GM18507 (cell line): ENCODE results near the gene TSPAN12.

Source experiments
- DNase-seq: peaks from one replicate; pipeline ENCODE4 v3.0.0; 2011; ENCODE audit warnings: low read depth; ENCODE audit not compliant: insufficient read length; ENCODE audit errors: extremely low spot score
- FAIRE-seq: peaks from 2 replicates; lab custom pipeline; 2011; peaks lifted over from hg19 to GRCh38; lab: Jason Lieb, UNC

TSPAN12 gene

DNA sequence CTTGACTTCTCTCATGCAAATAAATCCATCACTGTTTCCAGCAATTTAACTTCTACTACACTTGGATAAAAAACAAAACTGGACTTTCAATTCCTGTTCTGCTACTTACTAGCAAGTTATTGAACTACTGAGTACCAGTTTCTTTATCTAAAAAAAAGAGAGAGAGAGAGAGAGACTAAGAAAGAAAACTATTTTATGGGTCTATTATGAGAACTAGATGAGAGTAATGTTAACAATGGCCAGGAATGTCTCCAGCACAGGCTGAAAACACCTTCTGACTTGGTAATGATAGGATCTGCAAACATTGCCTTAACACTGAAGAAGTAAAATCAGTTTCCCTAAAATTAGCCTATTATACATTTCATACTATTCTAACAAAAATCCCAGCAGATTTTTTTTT, 5.2 kb downstream of the TSPAN12 start:
- no peak for FAIRE-seq
- no peak for DNase-seq

DNA sequence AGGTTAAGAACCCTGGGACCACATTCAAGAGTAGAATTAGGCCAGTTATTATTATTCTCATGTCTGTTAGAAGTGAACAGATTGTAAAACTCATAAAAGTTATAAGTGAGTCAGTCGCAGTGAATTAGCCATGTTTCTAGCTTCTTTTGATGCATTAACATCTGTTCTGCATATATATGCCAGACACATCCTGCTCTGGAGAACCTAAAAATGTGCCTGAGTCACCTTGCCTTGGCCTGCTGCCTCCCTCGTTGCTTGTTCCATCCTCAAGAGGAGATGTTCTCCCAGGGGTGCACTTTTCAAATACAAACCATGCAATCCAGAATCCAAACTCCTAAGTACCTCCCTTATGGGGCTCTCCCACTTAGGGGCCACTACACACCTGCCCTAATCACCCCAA, 14.8 kb downstream of the TSPAN12 start:
- no peak for DNase-seq
- FAIRE-seq = no peak

DNA sequence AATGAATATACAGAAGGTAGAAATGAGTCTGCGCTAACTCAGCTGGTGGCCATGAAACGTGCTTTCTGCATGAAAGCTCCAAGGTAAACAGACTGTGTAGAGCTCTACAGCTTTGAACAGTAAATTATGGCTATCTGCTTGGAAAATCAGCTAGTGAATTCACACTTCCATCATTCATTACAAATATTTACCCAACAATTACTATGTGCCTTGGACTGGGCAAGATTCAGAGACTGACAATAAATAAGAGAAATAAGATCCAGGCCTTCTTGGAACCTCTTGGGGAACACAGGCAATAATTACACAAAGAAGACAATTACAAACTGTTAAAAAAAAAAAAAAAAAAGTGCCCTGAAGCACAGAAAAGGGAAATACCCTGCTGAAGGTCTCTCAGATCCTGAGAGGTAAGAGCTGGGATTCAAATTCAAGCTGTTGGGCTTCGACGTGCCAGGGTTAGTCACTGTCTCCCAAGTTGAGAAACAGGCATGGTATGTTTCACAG, 15.8 kb downstream of the TSPAN12 start:
- DNase-seq = no peak
- FAIRE-seq = no peak

GRCh38 chr7:120841608-120842007, 16.3 kb downstream of the TSPAN12 start:
- FAIRE-seq = no peak
- DNase-seq = no peak

DNA sequence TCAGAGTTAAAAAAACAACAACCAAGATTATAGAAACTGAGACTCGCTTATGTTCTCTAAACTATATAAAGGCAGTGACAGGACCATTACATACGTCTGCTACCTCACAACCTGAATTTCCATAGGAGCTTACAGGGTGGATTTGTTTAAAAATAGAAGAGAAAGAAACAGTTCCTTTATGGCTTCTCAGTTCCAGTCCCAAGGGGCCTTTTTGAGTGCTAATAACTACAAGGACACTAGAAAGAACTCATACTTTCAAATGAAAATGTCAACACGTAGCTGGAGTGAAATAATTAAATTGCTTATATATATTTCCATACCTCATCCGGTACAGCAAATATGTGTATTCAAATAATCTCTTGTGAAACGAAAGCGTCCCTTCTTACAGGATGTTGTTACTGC, 19.7 kb downstream of the TSPAN12 start:
- FAIRE-seq = peak; percentile 53
- DNase-seq = no peak

- FAIRE-seq (peak; percentile 82), DNase-seq (no peak)
Measured at GRCh38 chr7:120837599-120837998, 20.3 kb downstream of the TSPAN12 start.

DNA sequence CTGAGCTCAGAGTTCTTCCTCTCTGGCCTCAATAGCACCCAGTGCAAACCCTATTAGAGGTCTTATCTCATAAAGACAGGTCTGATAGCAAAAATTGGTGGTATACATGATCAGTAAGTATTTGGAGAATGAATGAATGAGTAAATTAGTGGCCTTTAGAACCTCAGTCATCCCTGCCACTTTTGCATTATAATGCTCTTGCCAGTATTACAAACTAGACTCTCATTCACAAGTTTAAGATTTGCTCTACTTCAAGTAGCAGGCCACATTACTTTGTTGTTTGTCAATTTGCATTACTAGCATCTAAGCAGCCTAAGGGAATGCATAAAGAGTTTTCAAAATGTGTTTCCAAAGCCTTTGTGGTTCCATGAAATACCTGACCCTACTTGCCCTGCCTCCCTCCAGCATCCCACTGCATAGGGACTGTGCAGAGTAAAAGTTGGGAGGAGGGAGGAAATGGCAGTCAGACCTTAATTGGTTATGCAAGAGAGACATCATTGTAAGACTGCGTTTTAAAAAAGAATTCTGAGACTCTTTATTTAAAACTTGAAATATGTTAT, 21.3 kb downstream of the TSPAN12 start:
- FAIRE-seq (peak; percentile 39), DNase-seq (no peak)

- FAIRE-seq = no peak
- no peak for DNase-seq
Measured at GRCh38 chr7:120834726-120835125, 23.2 kb downstream of the TSPAN12 start.

DNA sequence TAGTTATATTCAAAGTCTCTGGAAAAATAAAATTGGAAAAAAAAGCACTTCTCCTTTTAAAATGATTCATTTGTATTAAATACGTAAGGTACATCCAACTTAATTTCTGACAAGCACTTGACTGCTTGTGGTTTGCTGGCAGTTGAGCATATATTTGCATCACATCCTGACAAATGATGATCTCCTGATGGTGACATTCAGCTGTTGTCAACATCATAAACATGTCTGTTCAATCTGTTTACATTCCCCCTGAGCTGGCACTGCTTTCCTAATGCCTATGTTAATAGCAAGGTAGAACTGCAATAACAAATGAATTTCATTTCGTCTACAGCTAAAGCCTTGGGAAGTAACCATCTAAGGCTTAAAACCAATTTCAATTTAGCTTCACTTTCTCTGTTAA, 24.4 kb downstream of the TSPAN12 start:
- DNase-seq (no peak), FAIRE-seq (peak; percentile 46)

GRCh38 chr7:120832803-120833202, 25.1 kb downstream of the TSPAN12 start:
- no peak for DNase-seq
- FAIRE-seq = no peak

DNA sequence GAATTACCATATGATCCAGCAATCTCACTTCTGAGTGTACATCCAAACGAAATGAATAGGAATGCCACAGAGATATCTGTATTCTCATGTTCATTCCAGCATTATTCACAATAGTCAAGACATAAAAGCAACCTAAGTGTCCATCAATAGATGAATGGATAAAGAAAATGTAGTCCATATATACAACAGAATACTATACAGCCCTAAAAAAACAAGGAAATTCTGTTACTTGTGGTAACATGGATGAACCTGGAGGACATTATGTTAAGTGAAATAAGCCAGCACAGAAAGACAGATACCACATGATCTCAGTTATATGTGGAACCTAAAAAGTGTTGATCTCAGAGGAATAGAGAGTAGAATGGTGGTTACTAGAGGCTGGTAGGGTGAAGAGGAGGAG, 26.7 kb downstream of the TSPAN12 start:
- no peak for DNase-seq
- FAIRE-seq = no peak

GRCh38 chr7:120829487-120829886, 28.5 kb downstream of the TSPAN12 start:
- FAIRE-seq = peak; percentile 63

GRCh38 chr7:120828528-120828927, 29.4 kb downstream of the TSPAN12 start:
- DNase-seq (no peak), FAIRE-seq (peak; percentile 18)

More at GRCh38 chr7:120829487-120829886, 28.5 kb downstream of the TSPAN12 start:
- no peak for DNase-seq

GRCh38 chr7:120827371-120828118, 30.4 kb downstream of the TSPAN12 start:
- no peak for DNase-seq
- no peak for FAIRE-seq

GRCh38 chr7:120825576-120825975, 32.4 kb downstream of the TSPAN12 start:
- DNase-seq (no peak), FAIRE-seq (no peak)

GRCh38 chr7:120825152-120825551, 32.8 kb downstream of the TSPAN12 start:
- FAIRE-seq = no peak

DNA sequence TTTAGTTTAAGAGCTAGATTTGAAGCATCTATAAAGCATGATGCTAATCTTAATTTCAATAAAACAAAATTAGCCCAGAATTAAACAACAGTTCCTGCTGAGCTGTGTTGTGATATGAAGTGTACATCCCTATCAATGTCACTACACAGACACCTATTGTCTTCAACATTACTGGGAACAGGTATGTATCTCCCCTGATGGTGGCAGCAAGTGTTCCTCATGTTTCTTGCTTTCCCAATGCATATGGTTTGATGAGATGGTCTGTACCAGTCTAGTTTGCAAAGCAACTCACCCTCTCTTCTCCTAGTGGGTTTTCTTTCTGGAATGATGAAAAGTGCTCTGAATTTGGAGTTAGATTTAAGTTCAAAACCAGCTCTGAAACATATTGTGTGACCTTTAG, 38.1 kb downstream of the TSPAN12 start:
- FAIRE-seq = peak; percentile 64
- DNase-seq = no peak

More at GRCh38 chr7:120825152-120825551, 32.8 kb downstream of the TSPAN12 start:
- DNase-seq = no peak

DNA sequence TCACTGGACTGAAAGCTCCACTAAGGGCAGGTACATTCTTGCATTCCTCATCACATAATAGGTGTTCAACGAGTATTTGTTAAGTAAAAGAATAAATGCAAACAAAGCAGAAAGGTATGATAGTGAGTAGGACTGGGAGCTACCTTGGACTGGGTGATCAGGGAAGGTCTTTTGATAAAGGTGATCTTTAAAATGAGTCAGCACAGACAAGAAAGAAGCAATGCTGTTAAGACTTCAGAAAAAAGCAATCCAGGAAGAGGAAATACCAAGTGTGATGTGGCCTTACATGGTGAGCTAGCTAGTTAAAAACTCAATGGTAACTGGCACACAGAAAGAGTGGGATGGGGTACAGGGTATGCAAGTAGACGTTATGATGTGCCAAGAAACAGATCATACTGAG, 40.1 kb downstream of the TSPAN12 start:
- no peak for DNase-seq

DNA sequence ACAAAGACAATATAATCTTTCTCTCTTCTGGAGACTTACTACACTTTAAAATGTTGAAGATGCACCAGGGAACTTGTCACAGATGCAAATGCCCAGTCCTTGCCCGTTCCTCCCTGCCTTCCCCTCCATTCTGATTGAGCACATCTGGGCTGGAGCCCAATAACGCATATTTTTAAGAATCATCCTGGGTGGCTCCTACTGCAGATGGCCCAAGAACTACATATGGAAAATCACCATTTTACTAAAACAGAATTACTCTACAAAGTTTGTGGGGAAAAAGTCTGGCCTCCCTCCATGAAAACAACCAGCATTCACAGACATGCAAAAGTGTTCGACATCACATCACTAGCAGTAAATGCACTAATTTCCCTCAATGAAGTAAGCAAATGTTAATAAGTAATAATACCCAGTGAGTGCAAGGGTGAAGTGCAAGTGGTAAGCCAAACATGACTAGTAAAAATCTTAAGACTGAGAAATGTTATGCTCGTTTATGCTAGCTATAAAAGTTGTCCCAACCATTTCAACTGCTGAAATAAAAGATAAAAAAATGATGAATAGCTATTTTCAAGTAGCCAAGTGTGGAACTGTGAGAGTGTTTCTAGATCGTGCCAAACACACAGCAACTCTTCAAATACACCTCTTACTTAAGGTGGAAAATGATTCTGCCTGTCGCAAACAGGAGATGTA, 43.5 kb downstream of the TSPAN12 start:
- DNase-seq (no peak), FAIRE-seq (no peak)

More for the DNA sequence above, 40.1 kb downstream of the TSPAN12 start:
- no peak for FAIRE-seq

DNA sequence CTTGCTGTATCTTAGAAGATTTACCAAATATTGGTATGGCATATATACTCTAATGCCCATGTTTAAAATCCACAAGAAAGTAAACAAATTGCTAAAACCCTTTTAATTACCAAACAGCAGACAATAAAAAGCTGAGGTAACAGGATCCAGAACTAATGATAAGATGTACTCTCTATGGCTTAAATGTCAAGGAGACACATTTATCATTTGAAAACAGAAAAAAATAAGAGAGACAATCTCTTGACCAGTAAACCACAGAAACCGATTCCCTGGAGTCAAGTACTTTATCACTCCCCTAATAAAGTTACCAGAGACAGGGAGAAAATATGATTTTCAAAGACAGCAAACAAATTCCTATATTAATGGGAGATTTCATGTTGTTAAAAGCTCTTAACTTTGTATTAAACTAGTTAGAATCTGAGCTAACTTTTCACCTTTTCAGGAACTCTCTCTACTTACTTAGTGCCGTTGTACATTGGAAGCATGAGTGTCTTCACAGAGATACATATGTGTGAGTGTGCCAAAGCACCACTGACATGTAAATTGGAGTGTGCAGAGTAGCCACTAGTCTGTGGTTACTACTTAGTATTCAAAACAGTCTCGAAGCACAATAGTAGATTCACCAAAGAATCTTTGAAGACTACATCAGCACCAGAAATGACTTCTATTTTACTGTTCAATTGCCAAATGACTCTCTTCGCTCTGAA, 44.2 kb downstream of the TSPAN12 start:
- no peak for FAIRE-seq
- DNase-seq = no peak
